IMR-90 (cell line): Measurements from ENCODE around the gene RNF186. TPM values are rescaled to one million over a fixed set of nuclear protein-coding genes. Genes with fewer than 3 reads are reported as not detected.

Source experiments
- ATAC-seq: fragments of 200-7000 bp; cut with Tn5 transposase; 2 replicates; pipeline ENCODE4 v1.9.1; 2020; ENCODE audit warnings: low read depth, mild to moderate bottlenecking, moderate library complexity
- BruUV-seq: library from RNA; stranded (reverse); fragments of 400-500 nt; replicated peaks from 2 replicates; lab custom pipeline; 2021; lab: Mats Ljungman, UMichigan
- CTCF ChIA-PET: fragments of 300-600 bp; formaldehyde crosslinking; extraction: SDS; loops from one replicate; lab custom pipeline; 2021; ENCODE audit warnings: antibody characterized with exemption; lab: Yijun Ruan, JAX
- POLR2A ChIA-PET: fragments of 300-600 bp; sonication (Branson Sonifier 250); formaldehyde crosslinking; loops from one replicate; lab custom pipeline; 2022; ENCODE audit warnings: antibody characterized with exemption; ENCODE audit not compliant: unreplicated experiment; lab: Charles Lee
- DNase-seq: peaks from one replicate; pipeline ENCODE4 v3.0.0; 2013
- H2AFZ ChIP-seq: replicated peaks from 2 replicates; pipeline ENCODE3; 2013; ENCODE audit warnings: low read length, mild to moderate bottlenecking; ENCODE audit not compliant: poor library complexity
- H2AK5ac ChIP-seq: 2 replicates; pipeline ENCODE4 v1.6.1; 2013; ENCODE audit warnings: low read depth, low read length, inconsistent platforms
- H2AK9ac ChIP-seq: replicated peaks from 2 replicates; pipeline ENCODE3; 2013; ENCODE audit warnings: mild to moderate bottlenecking, low read depth, low read length, moderate library complexity; ENCODE audit not compliant: poor library complexity
- H2BK120ac ChIP-seq: 2 replicates; pipeline ENCODE4 v1.6.1; 2013; ENCODE audit warnings: low read depth, low read length, inconsistent platforms
- H2BK15ac ChIP-seq: 3 replicates; pipeline ENCODE4 v1.6.1; 2013; ENCODE audit warnings: low read depth, low read length, inconsistent platforms
- H2BK20ac ChIP-seq: 2 replicates; pipeline ENCODE4 v1.6.1; 2013; ENCODE audit warnings: low read depth, mild to moderate bottlenecking, inconsistent platforms, low read length, moderate library complexity
- H2BK5ac ChIP-seq: 2 replicates; pipeline ENCODE4 v1.6.1; 2013; ENCODE audit warnings: mild to moderate bottlenecking, low read depth, low read length, inconsistent platforms; ENCODE audit not compliant: poor library complexity, severe bottlenecking
- H3K14ac ChIP-seq: replicated peaks from 2 replicates; pipeline ENCODE4 v1.6.1; 2013; ENCODE audit warnings: low read depth, low read length, inconsistent platforms
- H3K18ac ChIP-seq: 2 replicates; pipeline ENCODE4 v1.6.1; 2013; ENCODE audit warnings: low read depth, low read length, control low read depth
- H3K23ac ChIP-seq: 2 replicates; pipeline ENCODE4 v1.6.1; 2013; ENCODE audit warnings: low read depth, low read length, inconsistent platforms
- H3K27ac ChIP-seq: 2 replicates; pipeline ENCODE4 v1.5.1; 2013; ENCODE audit warnings: mild to moderate bottlenecking, control low read depth, low read length; ENCODE audit not compliant: insufficient read depth
- H3K27me3 ChIP-seq: 2 replicates; pipeline ENCODE4 v1.6.1; 2013; ENCODE audit warnings: low read length; ENCODE audit not compliant: control insufficient read depth, insufficient read depth
- H3K36me3 ChIP-seq: 2 replicates; pipeline ENCODE4 v1.6.1; 2013; ENCODE audit warnings: low read length, mixed read lengths; ENCODE audit not compliant: control insufficient read depth, insufficient read depth
- H3K4ac ChIP-seq: 2 replicates; pipeline ENCODE4 v1.6.1; 2013; ENCODE audit warnings: low read depth, low read length, inconsistent platforms
- H3K4me1 ChIP-seq: 2 replicates; pipeline ENCODE4 v1.6.1; 2013; ENCODE audit warnings: low read length, mixed read lengths; ENCODE audit not compliant: control insufficient read depth, insufficient read depth
- H3K4me2 ChIP-seq: 2 replicates; pipeline ENCODE4 v1.6.1; 2013; ENCODE audit warnings: low read depth, mild to moderate bottlenecking, control low read depth, low read length, moderate library complexity
- H3K4me3 ChIP-seq: 2 replicates; pipeline ENCODE4 v1.5.1; 2013; ENCODE audit warnings: low read depth, mild to moderate bottlenecking, control low read depth, low read length, moderate library complexity; ENCODE audit not compliant: insufficient read depth
- H3K56ac ChIP-seq: 2 replicates; pipeline ENCODE4 v1.6.1; 2013; ENCODE audit warnings: low read length, inconsistent platforms; ENCODE audit not compliant: insufficient read depth; ENCODE audit errors: extremely low read depth
- H3K79me1 ChIP-seq, 2 experiments: 2 replicates each; pipeline ENCODE4 v1.6.1; 2013; ENCODE audit warnings: low read length in 2 of 2, inconsistent platforms in 1 of 2, low read depth in 1 of 2
- H3K9ac ChIP-seq: 2 replicates; pipeline ENCODE4 v1.6.1; 2013; ENCODE audit warnings: low read depth, low read length, control low read depth
- H3K9me1 ChIP-seq: 2 replicates; pipeline ENCODE4 v1.6.1; 2013; ENCODE audit warnings: low read length, inconsistent platforms; ENCODE audit not compliant: insufficient read depth
- H3K9me3 ChIP-seq: 2 replicates; pipeline ENCODE4 v1.6.1; 2013; ENCODE audit warnings: low read length; ENCODE audit not compliant: control insufficient read depth, insufficient read depth
- H4K20me1 ChIP-seq: 2 replicates; pipeline ENCODE4 v1.6.1; 2013; ENCODE audit warnings: low read length, inconsistent platforms; ENCODE audit not compliant: insufficient read depth
- H4K5ac ChIP-seq: 2 replicates; pipeline ENCODE4 v1.6.1; 2013; ENCODE audit warnings: mild to moderate bottlenecking, low read depth, low read length, control low read depth
- H4K8ac ChIP-seq, 2 experiments: 2 replicates each; pipeline ENCODE4 v1.6.1; 2013; ENCODE audit warnings: low read depth in 2 of 2, low read length in 2 of 2, control low read depth in 1 of 2, inconsistent platforms in 1 of 2
- H4K91ac ChIP-seq: 2 replicates; pipeline ENCODE4 v1.6.1; 2013; ENCODE audit warnings: low read depth, low read length, inconsistent platforms; ENCODE audit not compliant: insufficient read depth
- BHLHE40 ChIP-seq: fragments of 150-350 bp; IDR thresholded peaks from 2 replicates; pipeline ENCODE4 v1.6.1; 2016; ENCODE audit warnings: mild to moderate bottlenecking, low read depth, low read length
- CHD1 ChIP-seq: IDR thresholded peaks from 2 replicates; pipeline ENCODE4 v1.6.1; 2012; ENCODE audit warnings: low read depth, low read length, improper control_type of control experiment
- ELK1 ChIP-seq: fragments of 150-350 bp; IDR thresholded peaks from 2 replicates; pipeline ENCODE4 v1.6.1; 2016; ENCODE audit warnings: low read depth, mild to moderate bottlenecking, low read length, moderate library complexity, borderline replicate concordance
- FOS ChIP-seq: fragments of 150-350 bp; IDR thresholded peaks from 2 replicates; pipeline ENCODE4 v1.6.1; 2016; ENCODE audit warnings: low read depth, low read length
- MAZ ChIP-seq: IDR thresholded peaks from 2 replicates; pipeline ENCODE4 v1.6.1; 2012; ENCODE audit warnings: low read depth, mild to moderate bottlenecking, low read length, improper control_type of control experiment, moderate library complexity, borderline replicate concordance
- MXI1 ChIP-seq: IDR thresholded peaks from 2 replicates; pipeline ENCODE4 v1.6.1; 2012; ENCODE audit warnings: low read depth, mild to moderate bottlenecking, low read length, moderate library complexity, borderline replicate concordance
- NFE2L2 ChIP-seq: fragments of 150-350 bp; IDR thresholded peaks from 2 replicates; pipeline ENCODE4 v1.6.1; 2016; ENCODE audit warnings: low read depth, mild to moderate bottlenecking, low read length
- POLR2A ChIP-seq: IDR thresholded peaks from 2 replicates; pipeline ENCODE4 v1.6.1; 2012; ENCODE audit warnings: mild to moderate bottlenecking, low read depth, low read length
- RAD21 ChIP-seq: IDR thresholded peaks from 2 replicates; pipeline ENCODE4 v1.6.1; 2012; ENCODE audit warnings: low read length, improper control_type of control experiment
- RCOR1 ChIP-seq: IDR thresholded peaks from 2 replicates; pipeline ENCODE4 v1.6.1; 2012; ENCODE audit warnings: mild to moderate bottlenecking, low read length, improper control_type of control experiment; ENCODE audit not compliant: insufficient replicate concordance
- SMC3 ChIP-seq: fragments of 150-350 bp; IDR thresholded peaks from 2 replicates; pipeline ENCODE4 v1.6.1; 2016; ENCODE audit warnings: low read depth, mild to moderate bottlenecking, antibody characterized with exemption, low read length, moderate library complexity
- USF2 ChIP-seq: fragments of 150-350 bp; IDR thresholded peaks from 2 replicates; pipeline ENCODE4 v1.6.1; 2017; ENCODE audit warnings: mild to moderate bottlenecking, antibody characterized with exemption, low read length, low read depth
- WGBS, 2 experiments: methylation state at CpG; one replicate each; pipeline versions ENCODE4 v1.1.5 to v1.1.7; 2013; ENCODE audit warnings: missing lambda C conversion rate in 2 of 2; ENCODE audit not compliant: insufficient read length in 1 of 2; ENCODE audit errors: extremely low coverage in 2 of 2; 5-methylcytosine and 5-hydroxymethylcytosine counted together
- dilution Hi-C: fragments of 300-500 bp; cut with HindIII; formaldehyde crosslinking; loops from one replicate; pipeline ENCODE4 v1.14.3; 2018; ENCODE audit warnings: low sequenced_read_pairs; ENCODE audit not compliant: unreplicated experiment
- in situ Hi-C: fragments of 300-500 bp; cut with MboI; formaldehyde crosslinking; loops from 3 replicates; pipeline ENCODE4 v1.14.3; 2019; ENCODE audit warnings: low sequenced_read_pairs, inconsistent platforms, mixed read lengths
- intact Hi-C: fragments of 100-400 bp; cut with micrococcal nuclease; formaldehyde crosslinking; loops from 2 replicates; pipeline ENCODE4 v1.10.0; 2022
- polyA plus RNA-seq, 3 experiments: library from polyadenylated mRNA; depleted of rRNA; stranded (reverse); fragments of >200 nt; gene quantifications; 2 replicates each; pipeline ENCODE4 v1.2.3, GENCODE V29; 2012; ENCODE audit warnings: low replicate concordance in 1 of 3
- total RNA-seq: library from RNA; depleted of rRNA; stranded (reverse); fragments of >200 nt; gene quantifications from 2 replicates; pipeline ENCODE4 v1.2.3, GENCODE V29; 2012

RNF186 gene
- total and polyA plus RNA-seq, 2 of the 4 experiments (the other 2 are of a cell fraction): not detected

DNA sequence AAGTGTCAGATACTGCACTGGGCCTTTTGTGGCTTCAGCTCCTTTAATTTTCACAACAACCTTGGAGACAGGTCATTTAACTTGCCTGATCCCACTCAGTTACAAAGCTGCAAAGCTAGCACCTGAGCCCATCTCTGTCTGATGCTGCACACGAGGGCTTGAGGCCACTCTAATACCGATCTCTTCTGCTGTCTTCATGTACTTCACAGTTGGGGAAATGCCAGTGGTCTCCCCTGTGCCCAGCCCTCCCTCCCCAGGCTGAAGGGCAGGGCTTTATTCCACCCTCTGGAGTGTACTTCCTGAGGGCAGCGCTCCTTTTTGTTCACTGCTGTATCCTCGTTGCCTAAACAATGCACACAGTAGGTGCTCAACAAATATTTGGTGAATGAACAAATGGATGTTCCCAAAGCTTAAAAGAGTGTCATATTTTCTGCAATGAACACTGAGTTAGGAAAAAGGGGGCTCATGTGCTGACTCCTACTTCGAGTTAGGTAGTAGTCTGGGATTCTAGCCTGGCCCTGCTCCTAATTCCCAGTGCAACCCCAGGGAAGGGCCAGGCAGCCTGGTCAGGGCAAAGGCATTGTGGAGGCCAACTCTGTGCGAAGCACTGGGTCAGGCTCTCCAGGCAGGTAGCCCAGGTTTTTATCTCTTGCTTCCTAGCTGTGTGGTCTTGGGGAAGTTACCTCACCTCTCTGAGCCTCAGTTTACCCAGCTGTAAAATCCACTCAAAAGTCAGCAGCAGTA, 16.4 kb downstream of the RNF186 start:
- Histone ChIP-seq H2BK15ac (peak overlapping the region; percentile 87; the same call in 1 of the 3 replicates), H3K9me3 (no peaks in the 10 kb centered on the region), H2BK5ac (no peak overlapping the region), H3K18ac (peak overlapping the region; percentile 19; the same call in 1 of the 2 replicates), H3K4ac (peak overlapping the region; percentile 70), H3K14ac (peak overlapping the region; percentile 17), H3K27me3 (no peaks in the 10 kb centered on the region), H4K5ac (peak overlapping the region; percentile 57), H3K23ac (peak overlapping the region; percentile 69), H2AK9ac (peak overlapping the region; percentile 48), H2BK20ac (0 out of 2 replicates have a peak overlapping the region, but pooled peaks have one; percentile 9), H4K8ac (peak overlapping the region; percentile 85 to 99), H3K4me2 (peak overlapping the region; percentile 64; the same call in 1 of the 2 replicates), H3K56ac (no peak overlapping the region; the same call in 1 of the 2 replicates), H3K9ac (peak overlapping the region; percentile 38), H2AK5ac (peak overlapping the region; percentile 77; the same call in 1 of the 2 replicates), H2BK120ac (0 out of 2 replicates have a peak overlapping the region, but pooled peaks have one; percentile 28), H4K20me1 (no peaks in the 10 kb centered on the region), H2AFZ (peak overlapping the region; percentile 93), H3K4me3 (peak overlapping the region; percentile 60), H3K79me1 (peaks cover 16 to 21% of the 10 kb centered on the region in 2 experiments; a peak in 3 of 4 replicates), H3K4me1 (peaks cover 9% of the 10 kb centered on the region), H3K9me1 (peaks cover 20% of the 10 kb centered on the region; the same call in 1 of the 2 replicates), H3K36me3 (0 out of 2 replicates have a peak, but pooled peaks cover 2% of the 10 kb centered on the region), H4K91ac (peak overlapping the region; percentile 26), H3K27ac (peak overlapping the region; percentile 46; the same call in 1 of the 2 replicates)
- DNase-seq: no peak
- no TSS peak for BruUV-seq
- no peak for ATAC-seq
- TF ChIP-seq ELK1: no peak
- no peak for TF ChIP-seq RAD21
- no peak for TF ChIP-seq MXI1
- TF ChIP-seq CHD1: no peak
- no peak for TF ChIP-seq MAZ
- TF ChIP-seq USF2: no peak
- TF ChIP-seq FOS: no peak
- no peak for TF ChIP-seq SMC3
- TF ChIP-seq POLR2A: no peak
- no peak for TF ChIP-seq NFE2L2
- TF ChIP-seq BHLHE40: no peak
- TF ChIP-seq RCOR1: no peak
- dilution Hi-C loops (no loop called here), in situ Hi-C loops (no loop called here), intact Hi-C loops (no loop called here)
- WGBS, 2 experiments: 87% methylated on average over 2 of the region's 6 CpGs; no CpG with 5 or more reads in 1 of the 2 experiments
- ChIA-PET CTCF (no interaction called here), POLR2A (no interaction called here)
